Neuron (in vitro differentiated cells): Measurements from ENCODE around the gene FRMD4A.

Source experiments
- H2AFZ ChIP-seq: one replicate; pipeline ENCODE4 v1.6.1; 2013; ENCODE audit warnings: low read depth, mild to moderate bottlenecking, inconsistent platforms, low read length, moderate library complexity
- H3K27me3 ChIP-seq: one replicate; pipeline ENCODE4 v1.6.1; 2013; ENCODE audit warnings: low read length; ENCODE audit not compliant: insufficient read depth
- H3K36me3 ChIP-seq: one replicate; pipeline ENCODE4 v1.6.1; 2013; ENCODE audit warnings: low read length; ENCODE audit not compliant: insufficient read depth
- H3K4me1 ChIP-seq: one replicate; pipeline ENCODE4 v1.6.1; 2013; ENCODE audit warnings: low read length; ENCODE audit not compliant: insufficient read depth
- H3K4me3 ChIP-seq: 2 replicates; pipeline ENCODE4 v1.5.1; 2013; ENCODE audit warnings: mild to moderate bottlenecking, low read length, moderate library complexity
- H3K9me3 ChIP-seq: one replicate; pipeline ENCODE4 v1.6.1; 2013; ENCODE audit warnings: low read length

The FRMD4A gene

GRCh38 chr10:13705526-13706174 is 625.1 kb downstream of the FRMD4A start:
- H3K27me3 ChIP-seq, result no peaks in the 10 kb centered on the region
- H3K4me1 ChIP-seq, result peaks cover 38% of the 10 kb centered on the region
- no peak overlapping the region for H2AFZ ChIP-seq
- no peak overlapping the region for H3K4me3 ChIP-seq
- H3K36me3 ChIP-seq, result peaks cover 21% of the 10 kb centered on the region
- H3K9me3 ChIP-seq, result no peaks in the 10 kb centered on the region

- Histone ChIP-seq H3K4me1 (peaks cover 33% of the 10 kb centered on the region), H3K9me3 (no peaks in the 10 kb centered on the region), H3K4me3 (no peak overlapping the region), H2AFZ (no peak overlapping the region), H3K27me3 (no peaks in the 10 kb centered on the region), H3K36me3 (peaks cover 27% of the 10 kb centered on the region)
These were observed 625.8 kb downstream of the FRMD4A start for GRCh38 chr10:13704964-13705363.

GRCh38 chr10:13703997-13704536 is 626.7 kb downstream of the FRMD4A start:
- no peaks in the 10 kb centered on the region for H3K9me3 ChIP-seq
- peaks cover 26% of the 10 kb centered on the region for H3K4me1 ChIP-seq
- H2AFZ ChIP-seq, result no peak overlapping the region
- H3K36me3 ChIP-seq, result peaks cover 36% of the 10 kb centered on the region
- no peaks in the 10 kb centered on the region for H3K27me3 ChIP-seq
- H3K4me3 ChIP-seq, result no peak overlapping the region

- no peak overlapping the region for H3K4me3 ChIP-seq
- H3K9me3 ChIP-seq, result no peaks in the 10 kb centered on the region
- peaks cover 18% of the 10 kb centered on the region for H3K4me1 ChIP-seq
- H3K36me3 ChIP-seq, result peaks cover 41% of the 10 kb centered on the region
- no peak overlapping the region for H2AFZ ChIP-seq
- no peaks in the 10 kb centered on the region for H3K27me3 ChIP-seq
These were observed 627.5 kb downstream of the FRMD4A start for GRCh38 chr10:13703101-13703818.

- Histone ChIP-seq H2AFZ (no peak overlapping the region), H3K27me3 (no peaks in the 10 kb centered on the region), H3K4me1 (no peaks in the 10 kb centered on the region), H3K4me3 (no peak overlapping the region), H3K9me3 (no peaks in the 10 kb centered on the region), H3K36me3 (peaks cover 53% of the 10 kb centered on the region)
These were observed 629.4 kb downstream of the FRMD4A start for GRCh38 chr10:13701157-13701919.

GRCh38 chr10:13700473-13701144 is 630.1 kb downstream of the FRMD4A start:
- Histone ChIP-seq H3K36me3 (peaks cover 56% of the 10 kb centered on the region), H3K9me3 (no peaks in the 10 kb centered on the region)

GRCh38 chr10:13699216-13699615 is 631.5 kb downstream of the FRMD4A start:
- peaks cover 2% of the 10 kb centered on the region for H3K9me3 ChIP-seq
- H3K4me1 ChIP-seq, result no peaks in the 10 kb centered on the region
- no peak overlapping the region for H2AFZ ChIP-seq
- H3K4me3 ChIP-seq, result no peak overlapping the region
- H3K27me3 ChIP-seq, result no peaks in the 10 kb centered on the region
- peaks cover 64% of the 10 kb centered on the region for H3K36me3 ChIP-seq

More at GRCh38 chr10:13700473-13701144, 630.1 kb downstream of the FRMD4A start:
- no peak overlapping the region for H3K4me3 ChIP-seq
- H3K4me1 ChIP-seq, result no peaks in the 10 kb centered on the region
- H2AFZ ChIP-seq, result no peak overlapping the region
- no peaks in the 10 kb centered on the region for H3K27me3 ChIP-seq

GRCh38 chr10:13698217-13698616 is 632.5 kb downstream of the FRMD4A start:
- no peak overlapping the region for H2AFZ ChIP-seq
- no peaks in the 10 kb centered on the region for H3K27me3 ChIP-seq
- H3K9me3 ChIP-seq, result peaks cover 2% of the 10 kb centered on the region
- H3K4me3 ChIP-seq, result no peak overlapping the region
- H3K36me3 ChIP-seq, result peaks cover 71% of the 10 kb centered on the region
- no peaks in the 10 kb centered on the region for H3K4me1 ChIP-seq

GRCh38 chr10:13696071-13696470 is 634.7 kb downstream of the FRMD4A start:
- H3K4me3 ChIP-seq, result no peak overlapping the region
- peaks cover 83% of the 10 kb centered on the region for H3K36me3 ChIP-seq
- H3K9me3 ChIP-seq, result peaks cover 2% of the 10 kb centered on the region
- no peaks in the 10 kb centered on the region for H3K4me1 ChIP-seq
- H2AFZ ChIP-seq, result no peak overlapping the region
- H3K27me3 ChIP-seq, result no peaks in the 10 kb centered on the region

GRCh38 chr10:13695588-13695987 is 635.1 kb downstream of the FRMD4A start:
- no peaks in the 10 kb centered on the region for H3K27me3 ChIP-seq
- no peak overlapping the region for H3K4me3 ChIP-seq
- peaks cover 83% of the 10 kb centered on the region for H3K36me3 ChIP-seq
- no peak overlapping the region for H2AFZ ChIP-seq
- peaks cover 2% of the 10 kb centered on the region for H3K9me3 ChIP-seq
- no peaks in the 10 kb centered on the region for H3K4me1 ChIP-seq

- Histone ChIP-seq H3K4me1 (no peaks in the 10 kb centered on the region), H2AFZ (no peak overlapping the region), H3K27me3 (no peaks in the 10 kb centered on the region), H3K36me3 (peaks cover 81% of the 10 kb centered on the region), H3K9me3 (peaks cover 2% of the 10 kb centered on the region), H3K4me3 (no peak overlapping the region)
These were observed 636.7 kb downstream of the FRMD4A start for GRCh38 chr10:13693783-13694700.

- Histone ChIP-seq H3K4me1 (no peaks in the 10 kb centered on the region), H2AFZ (no peak overlapping the region), H3K36me3 (peaks cover 72% of the 10 kb centered on the region), H3K9me3 (no peaks in the 10 kb centered on the region), H3K27me3 (no peaks in the 10 kb centered on the region), H3K4me3 (no peak overlapping the region)
These were observed 640.4 kb downstream of the FRMD4A start for GRCh38 chr10:13690281-13690825.
